ENCODE results near the gene RHOT2. TPM values are rescaled to one million over a fixed set of nuclear protein-coding genes. Genes with fewer than 3 reads are reported as not detected.
A peak's percentile ranks its signal among the peaks of the same experiment; 100 is the strongest.

The RHOT2 gene
- total RNA-seq, 1 donor from 2014 or later = 165 TPM

DNA sequence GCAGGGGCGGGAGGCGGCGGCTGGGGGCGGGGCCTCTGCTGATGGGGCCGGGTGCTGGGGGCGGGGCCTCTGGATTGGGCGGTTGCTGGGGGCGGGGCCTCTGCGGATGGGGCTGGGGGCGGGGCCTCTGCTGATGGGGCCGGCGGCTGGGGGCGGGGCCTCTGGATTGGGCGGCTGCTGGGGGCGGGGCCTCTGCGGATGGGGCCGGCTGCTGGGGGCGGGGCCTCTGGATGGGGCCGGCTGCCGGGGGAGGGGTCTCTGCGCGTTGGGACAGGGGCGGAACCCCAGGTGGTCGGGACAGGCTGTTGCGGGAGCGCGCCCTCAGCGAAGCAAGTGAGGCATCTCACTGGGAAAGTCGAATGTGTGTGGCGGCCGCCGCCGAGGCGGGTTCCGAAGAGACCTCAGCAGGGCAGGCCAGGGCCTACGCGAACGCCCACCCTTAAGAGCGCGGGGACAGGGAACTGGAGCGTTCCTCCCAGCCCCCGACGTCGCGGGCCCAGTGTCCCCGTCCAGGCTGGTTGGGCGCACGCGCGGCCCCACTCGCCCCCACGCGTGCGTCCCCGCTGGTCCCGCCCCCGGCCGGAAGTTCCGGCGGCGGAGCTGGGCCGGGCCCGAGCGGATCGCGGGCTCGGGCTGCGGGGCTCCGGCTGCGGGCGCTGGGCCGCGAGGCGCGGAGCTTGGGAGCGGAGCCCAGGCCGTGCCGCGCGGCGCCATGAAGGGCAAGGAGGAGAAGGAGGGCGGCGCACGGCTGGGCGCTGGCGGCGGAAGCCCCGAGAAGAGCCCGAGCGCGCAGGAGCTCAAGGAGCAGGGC is 12.1 kb downstream of the RHOT2 start, which contains the start of gene STUB1:
STUB1 (plus strand) TSS at position 597 of the 811 bp plus-strand sequence; CDS start at position 713, 116 bp downstream.
- peak; percentile 83 for DNase-seq (ENCODE audit: low spot score)
- Mint-ChIP-seq H3K36me3 (ENCODE audit: low read depth) (peaks cover 12% of the 10 kb centered on the region), H3K4me3 (peak within 1 kb of the TSS; percentile 84), H3K27me3 (ENCODE audit: insufficient read depth) (peaks cover 4% of the 10 kb centered on the region), H3K27ac (peak within 1 kb of the TSS; percentile 55), H3K4me1 (ENCODE audit: low read depth) (peaks cover 5% of the 10 kb centered on the region), H3K9me3 (no peaks in the 10 kb centered on the region)
- intact Hi-C loops (cut with micrococcal nuclease) = loop anchor here (1.0 kb wide), 6 partner anchors 13 to 91 kb away; partner anchors contain the start of genes METRN, METTL26 and WDR90

DNA sequence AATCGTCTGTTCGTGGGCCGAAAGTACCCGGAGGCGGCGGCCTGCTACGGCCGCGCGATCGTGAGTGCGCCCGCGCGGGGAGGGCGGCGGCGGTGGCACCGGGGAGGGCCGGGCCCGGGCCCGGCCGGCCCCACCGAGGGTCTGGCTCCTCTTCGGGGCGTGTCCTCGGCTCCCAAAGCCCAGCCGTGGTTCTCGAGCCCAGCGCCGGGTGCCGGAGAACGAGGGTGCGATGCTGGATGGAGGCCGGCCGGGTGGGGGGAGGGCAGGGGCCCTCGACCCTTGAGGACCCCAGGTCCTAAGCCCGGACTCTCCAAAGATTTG is 12.7 kb downstream of the RHOT2 start:
- Mint-ChIP-seq H3K4me3 (peak overlapping the region; percentile 83), H3K27ac (no peak overlapping the region)

GRCh38 chr16:680967-681745 is 13.2 kb downstream of the RHOT2 start:
- intact Hi-C loops (cut with micrococcal nuclease) = loop anchor here (1.0 kb wide), 2 partner anchors 14 to 34 kb away; partner anchors contain the start of gene METRN
- no peak overlapping the region for H3K27ac Mint-ChIP-seq
- peak overlapping the region; percentile 83 for H3K4me3 Mint-ChIP-seq
- H3K36me3 Mint-ChIP-seq (ENCODE audit: low read depth) = peaks cover 12% of the 10 kb centered on the region
- H3K27me3 Mint-ChIP-seq (ENCODE audit: insufficient read depth) = no peaks in the 10 kb centered on the region
- H3K4me1 Mint-ChIP-seq (ENCODE audit: low read depth) = peaks cover 5% of the 10 kb centered on the region
- H3K9me3 Mint-ChIP-seq = no peaks in the 10 kb centered on the region
- DNase-seq (ENCODE audit: low spot score) = no peak

More for the DNA sequence above, 12.7 kb downstream of the RHOT2 start:
- intact Hi-C loops (cut with micrococcal nuclease) = loop anchor here (1.0 kb wide), 2 partner anchors 13 to 35 kb away; partner anchors contain the start of gene METRN
- no peak for DNase-seq (ENCODE audit: low spot score)
- Mint-ChIP-seq H3K36me3 (ENCODE audit: low read depth) (peaks cover 12% of the 10 kb centered on the region), H3K9me3 (no peaks in the 10 kb centered on the region), H3K4me1 (ENCODE audit: low read depth) (peaks cover 5% of the 10 kb centered on the region), H3K27me3 (ENCODE audit: insufficient read depth) (no peaks in the 10 kb centered on the region)

DNA sequence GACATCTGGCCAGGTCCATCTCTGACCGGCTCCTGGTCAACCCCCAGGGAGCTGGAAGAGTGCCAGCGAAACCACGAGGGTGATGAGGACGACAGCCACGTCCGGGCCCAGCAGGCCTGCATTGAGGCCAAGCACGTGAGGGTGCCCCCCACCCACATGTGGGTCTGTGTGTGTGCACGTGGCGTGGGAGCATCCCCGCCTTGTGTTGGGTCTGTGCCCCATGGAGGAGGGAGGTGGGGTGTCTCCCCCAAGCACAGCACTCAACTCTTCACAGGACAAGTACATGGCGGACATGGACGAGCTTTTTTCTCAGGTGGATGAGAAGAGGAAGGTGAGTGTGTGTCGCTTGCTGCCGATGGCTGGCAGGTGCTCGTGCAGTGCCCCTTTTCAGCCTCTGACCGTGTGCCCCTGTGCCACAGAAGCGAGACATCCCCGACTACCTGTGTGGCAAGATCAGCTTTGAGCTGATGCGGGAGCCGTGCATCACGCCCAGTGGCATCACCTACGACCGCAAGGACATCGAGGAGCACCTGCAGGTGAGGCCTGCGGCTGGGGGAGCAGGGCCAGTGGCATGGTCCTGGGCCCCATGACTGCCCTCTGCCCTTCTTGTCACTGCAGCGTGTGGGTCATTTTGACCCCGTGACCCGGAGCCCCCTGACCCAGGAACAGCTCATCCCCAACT is 14.0 kb downstream of the RHOT2 start:
- no peak overlapping the region for H3K27ac Mint-ChIP-seq
- H3K36me3 Mint-ChIP-seq (ENCODE audit: low read depth) = peaks cover 12% of the 10 kb centered on the region
- intact Hi-C loops (cut with micrococcal nuclease) = no loop called here
- DNase-seq (ENCODE audit: low spot score) = no peak
- no peaks in the 10 kb centered on the region for H3K9me3 Mint-ChIP-seq
- H3K4me1 Mint-ChIP-seq (ENCODE audit: low read depth) = peaks cover 5% of the 10 kb centered on the region
- H3K27me3 Mint-ChIP-seq (ENCODE audit: insufficient read depth) = no peaks in the 10 kb centered on the region
- H3K4me3 Mint-ChIP-seq = peak overlapping the region; percentile 83

- intact Hi-C loops (cut with micrococcal nuclease) = no loop called here
- no peak for DNase-seq (ENCODE audit: low spot score)
- peak overlapping the region; percentile 74 for H3K27ac Mint-ChIP-seq
- H3K9me3 Mint-ChIP-seq = no peaks in the 10 kb centered on the region
- H3K36me3 Mint-ChIP-seq (ENCODE audit: low read depth) = peaks cover 12% of the 10 kb centered on the region
- peaks cover 5% of the 10 kb centered on the region for H3K4me1 Mint-ChIP-seq (ENCODE audit: low read depth)
- H3K27me3 Mint-ChIP-seq (ENCODE audit: insufficient read depth) = no peaks in the 10 kb centered on the region
- peak overlapping the region; percentile 83 for H3K4me3 Mint-ChIP-seq
These were observed 14.8 kb downstream of the RHOT2 start for GRCh38 chr16:682493-683395.

DNA sequence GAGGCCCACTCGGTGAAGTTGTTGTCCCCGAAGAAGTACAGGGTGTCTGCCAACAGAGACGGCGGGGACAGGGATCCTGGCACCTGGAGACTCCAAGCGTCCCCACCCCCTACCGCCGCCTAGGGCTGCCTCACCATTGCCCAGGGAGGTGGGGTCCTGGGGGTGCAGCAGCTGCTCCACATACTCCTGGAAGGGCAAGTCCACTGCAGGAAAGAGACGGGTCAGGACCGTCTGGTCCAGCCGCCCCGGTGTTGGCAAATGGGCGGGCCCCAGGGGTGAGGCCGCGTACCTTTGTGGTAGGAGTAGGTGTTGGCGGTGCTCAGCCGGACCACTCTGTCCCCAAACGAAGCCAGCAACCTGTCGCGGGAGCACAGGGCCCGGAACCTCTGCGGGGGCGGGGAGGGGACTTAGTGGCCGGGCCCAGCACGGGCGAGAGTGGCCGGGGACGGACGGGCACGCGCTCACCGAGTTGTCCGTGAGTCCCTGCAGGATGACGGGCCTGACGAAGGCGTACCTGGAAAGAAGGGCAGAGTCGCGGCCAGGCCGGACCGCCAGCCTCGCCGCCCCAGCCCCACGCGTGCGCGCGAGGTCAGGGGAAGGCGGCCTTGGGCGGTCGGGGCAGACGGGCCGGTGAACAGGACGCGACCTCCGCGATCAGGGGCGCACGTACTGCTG is 15.6 kb downstream of the RHOT2 start:
- DNase-seq (ENCODE audit: low spot score) = no peak
- H3K36me3 Mint-ChIP-seq (ENCODE audit: low read depth) = peaks cover 12% of the 10 kb centered on the region
- H3K27me3 Mint-ChIP-seq (ENCODE audit: insufficient read depth) = no peaks in the 10 kb centered on the region
- peaks cover 5% of the 10 kb centered on the region for H3K4me1 Mint-ChIP-seq (ENCODE audit: low read depth)
- H3K27ac Mint-ChIP-seq = peak overlapping the region; percentile 48
- peak overlapping the region; percentile 83 for H3K4me3 Mint-ChIP-seq
- intact Hi-C loops (cut with micrococcal nuclease) = loop anchor here (1.0 kb wide), 3 partner anchors 34 to 124 kb away; partner anchors contain the start of genes METTL26 and WDR90
- H3K9me3 Mint-ChIP-seq = no peaks in the 10 kb centered on the region

- Mint-ChIP-seq H3K27me3 (ENCODE audit: insufficient read depth) (no peaks in the 10 kb centered on the region), H3K4me3 (peak within 1 kb of the TSS; percentile 83), H3K9me3 (no peaks in the 10 kb centered on the region), H3K4me1 (ENCODE audit: low read depth) (peaks cover 5% of the 10 kb centered on the region), H3K36me3 (ENCODE audit: low read depth) (peaks cover 12% of the 10 kb centered on the region), H3K27ac (peak within 1 kb of the TSS; percentile 58)
- intact Hi-C loops (cut with micrococcal nuclease) = loop anchor here (1.0 kb wide), 3 partner anchors 35 to 123 kb away; partner anchors contain the start of genes METTL26 and WDR90
- DNase-seq (ENCODE audit: low spot score) = peak; percentile 97
These were observed 16.3 kb downstream of the RHOT2 start, which contains the start of gene JMJD8 for GRCh38 chr16:684071-684794. TSS of gene JMJD8 (minus strand) at chr16:684334. CDS start at chr16:684319, 15 bp downstream.

GRCh38 chr16:684961-685696 is 17.2 kb downstream of the RHOT2 start:
- Mint-ChIP-seq H3K4me1 (ENCODE audit: low read depth) (peaks cover 9% of the 10 kb centered on the region), H3K27ac (no peak overlapping the region)
- intact Hi-C loops (cut with micrococcal nuclease) = loop anchor here (1.0 kb wide), 3 partner anchors 36 to 122 kb away; partner anchors contain the start of genes METTL26 and WDR90

GRCh38 chr16:685967-686366 is 18.0 kb downstream of the RHOT2 start:
- no peak overlapping the region for H3K27ac Mint-ChIP-seq
- peaks cover 14% of the 10 kb centered on the region for H3K4me1 Mint-ChIP-seq (ENCODE audit: low read depth)
- peaks cover 14% of the 10 kb centered on the region for H3K36me3 Mint-ChIP-seq (ENCODE audit: low read depth)
- H3K9me3 Mint-ChIP-seq = no peaks in the 10 kb centered on the region
- H3K27me3 Mint-ChIP-seq (ENCODE audit: insufficient read depth) = no peaks in the 10 kb centered on the region
- no peak for DNase-seq (ENCODE audit: low spot score)
- peak overlapping the region; percentile 37 for H3K4me3 Mint-ChIP-seq
- intact Hi-C loops (cut with micrococcal nuclease) = no loop called here

More at GRCh38 chr16:684961-685696, 17.2 kb downstream of the RHOT2 start:
- Mint-ChIP-seq H3K4me3 (no peak overlapping the region), H3K27me3 (ENCODE audit: insufficient read depth) (no peaks in the 10 kb centered on the region), H3K9me3 (no peaks in the 10 kb centered on the region), H3K36me3 (ENCODE audit: low read depth) (peaks cover 12% of the 10 kb centered on the region)
- no peak for DNase-seq (ENCODE audit: low spot score)

DNA sequence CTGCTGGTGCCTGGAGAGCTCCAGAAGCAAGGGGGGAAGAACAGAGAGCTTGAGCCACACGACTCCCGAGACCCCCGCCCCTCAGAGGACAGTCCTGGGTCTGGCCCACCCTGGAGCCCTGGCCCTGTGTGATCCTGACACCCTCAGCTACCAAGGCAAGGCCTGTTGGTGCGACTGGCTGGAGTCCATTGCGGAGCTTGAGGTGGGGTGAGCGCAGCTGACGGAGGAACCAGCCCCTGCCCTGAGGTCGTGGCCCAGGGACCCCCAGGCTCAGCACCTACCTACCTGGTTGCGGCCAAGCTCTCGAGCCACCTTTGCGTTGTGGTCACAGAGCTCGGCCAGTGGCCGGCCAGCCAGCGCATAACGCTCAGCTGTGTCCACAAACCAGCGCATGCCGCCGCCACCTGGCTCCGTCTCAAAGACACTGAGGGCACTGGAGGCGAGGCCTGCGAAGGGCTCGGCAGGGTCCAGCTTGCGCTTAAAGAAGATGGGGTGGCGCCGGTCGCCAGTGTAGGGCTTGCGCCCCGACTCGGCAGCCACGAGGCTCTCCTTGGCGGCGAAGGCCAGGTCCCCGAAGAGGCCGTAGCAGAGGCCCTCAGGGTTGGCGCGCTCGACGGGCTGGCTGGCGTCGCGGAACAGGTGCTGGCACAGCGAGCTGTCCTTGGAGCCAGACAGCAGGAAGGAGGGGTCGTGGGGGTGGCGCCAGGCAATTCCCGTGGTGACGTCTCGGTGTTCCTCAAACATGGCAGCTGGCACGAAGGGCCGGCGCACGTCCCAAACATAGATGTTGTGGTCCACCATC is 18.7 kb downstream of the RHOT2 start:
- intact Hi-C loops (cut with micrococcal nuclease) = no loop called here
- Mint-ChIP-seq H3K27ac (no peak overlapping the region), H3K4me3 (no peak overlapping the region), H3K9me3 (no peaks in the 10 kb centered on the region), H3K27me3 (ENCODE audit: insufficient read depth) (peaks cover under 1% of the 10 kb centered on the region), H3K4me1 (ENCODE audit: low read depth) (peaks cover 16% of the 10 kb centered on the region), H3K36me3 (ENCODE audit: low read depth) (peaks cover 10% of the 10 kb centered on the region)
- no peak for DNase-seq (ENCODE audit: low spot score)
